Superior temporal gyrus (tissue), 1 donor: ENCODE results near the gene FOXO3.
"Not testable (repeated sequence)": the region's sequence is repeated elsewhere in the genome, so short reads cannot be mapped to it uniquely, and the experiment has no call there.

Source experiments
- DNase-seq: peaks from one replicate; pipeline ENCODE4 v3.0.0-alpha.2; 2016; ENCODE audit errors: extremely low spot score

FOXO3 gene

DNA sequence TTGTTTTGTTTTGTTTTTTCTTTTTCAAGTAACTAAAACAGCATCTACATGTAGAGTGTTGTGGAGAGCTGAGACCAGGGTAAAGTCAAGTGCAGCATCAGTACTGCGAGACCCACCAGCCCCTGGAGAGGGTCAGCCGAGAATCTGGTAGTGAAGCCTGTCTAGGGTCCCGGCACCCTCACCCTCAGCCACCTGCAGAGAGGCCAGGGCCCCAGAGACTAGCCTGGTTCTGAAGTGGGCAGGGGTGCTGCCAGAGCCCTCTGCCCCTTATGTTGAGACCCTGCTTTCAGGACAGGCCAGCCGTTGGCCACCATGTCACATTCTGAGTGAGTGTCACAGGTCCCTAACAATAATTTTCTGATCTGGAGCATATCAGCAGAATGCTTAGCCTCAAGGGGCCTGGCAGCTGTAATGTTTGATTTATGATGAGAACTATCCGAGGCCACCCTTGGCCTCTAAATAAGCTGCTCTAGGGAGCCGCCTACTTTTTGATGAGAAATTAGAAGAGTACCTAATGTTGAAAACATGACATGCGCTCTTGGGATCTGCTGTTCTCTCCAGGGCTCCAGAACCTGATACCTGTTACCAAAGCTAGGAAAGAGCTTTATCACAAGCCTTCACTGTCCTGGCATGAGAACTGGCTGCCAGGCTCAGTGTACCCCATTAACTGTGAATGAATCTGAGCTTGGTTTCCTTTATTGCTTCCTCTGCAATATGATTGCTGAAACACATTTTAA is 121.8 kb downstream of the FOXO3 start:
- DNase-seq = not testable (repeated sequence)

GRCh38 chr6:108683976-108684375 is 123.3 kb downstream of the FOXO3 start:
- not testable (repeated sequence) for DNase-seq

DNA sequence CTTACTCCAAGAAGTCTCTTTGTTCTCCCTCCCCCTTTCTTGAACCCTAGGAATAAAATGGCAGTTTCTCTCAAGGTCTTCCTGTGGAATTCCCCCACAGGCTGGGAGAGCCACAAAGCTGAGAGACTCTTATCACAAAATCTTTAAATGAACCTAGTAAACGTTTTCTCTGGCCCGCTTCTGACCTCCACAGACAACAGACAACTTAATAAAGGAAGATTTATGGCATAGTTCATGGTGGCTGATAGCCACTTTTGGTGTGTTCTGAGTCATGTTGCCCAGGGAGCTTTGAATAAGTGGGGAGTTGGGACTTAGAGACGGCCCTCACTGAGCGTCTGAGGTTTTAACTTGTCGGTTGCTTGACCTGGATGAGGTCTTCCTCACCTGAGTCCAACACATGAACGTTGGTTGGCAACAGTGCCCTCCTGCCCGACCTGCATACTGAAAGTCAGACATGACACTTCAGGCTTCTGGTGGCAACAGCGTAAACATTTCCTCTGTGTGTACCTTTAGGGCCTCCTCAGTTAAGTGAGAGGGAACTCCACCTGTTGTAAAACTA is 124.1 kb downstream of the FOXO3 start:
- no peak for DNase-seq

DNA sequence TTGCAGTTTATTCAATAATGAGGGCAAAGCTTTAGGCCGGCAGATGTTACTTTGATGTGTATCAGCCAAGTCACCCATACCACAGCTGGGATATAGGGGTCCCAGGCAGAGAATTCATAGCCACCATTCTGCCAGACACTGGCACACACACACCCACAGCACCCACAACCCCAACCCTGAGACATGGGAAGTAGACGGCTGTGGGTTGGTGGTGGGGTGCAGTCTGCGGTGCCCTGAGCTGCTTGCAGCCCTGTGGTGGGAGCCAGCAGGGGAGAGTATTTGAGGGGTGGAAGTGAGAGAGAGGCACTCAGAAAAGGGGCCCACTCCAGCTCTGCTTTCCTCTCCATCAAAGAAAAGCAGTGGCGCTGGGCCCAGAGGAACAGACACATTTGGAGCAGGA is 125.3 kb downstream of the FOXO3 start:
- DNase-seq = no peak

DNA sequence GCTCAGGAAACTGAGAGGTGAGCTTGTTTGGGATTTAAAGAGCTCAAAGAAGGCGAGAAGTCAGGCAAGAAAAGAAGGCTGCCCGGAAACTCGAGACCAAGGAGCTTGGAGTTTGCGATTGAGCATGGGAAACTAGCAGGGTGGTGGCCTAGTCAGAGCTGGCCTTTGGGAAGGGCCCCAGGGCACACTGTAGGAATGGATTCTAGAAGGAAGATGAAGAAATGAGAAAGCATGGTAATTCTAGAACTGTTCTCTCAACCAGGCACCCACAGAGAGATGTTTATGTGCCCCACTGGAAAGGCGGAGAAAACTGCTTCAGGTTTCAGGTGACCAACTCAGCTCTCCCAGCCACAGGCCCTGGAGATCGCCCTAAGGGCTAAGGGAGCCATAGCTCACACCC is 126.2 kb downstream of the FOXO3 start:
- DNase-seq = no peak

DNA sequence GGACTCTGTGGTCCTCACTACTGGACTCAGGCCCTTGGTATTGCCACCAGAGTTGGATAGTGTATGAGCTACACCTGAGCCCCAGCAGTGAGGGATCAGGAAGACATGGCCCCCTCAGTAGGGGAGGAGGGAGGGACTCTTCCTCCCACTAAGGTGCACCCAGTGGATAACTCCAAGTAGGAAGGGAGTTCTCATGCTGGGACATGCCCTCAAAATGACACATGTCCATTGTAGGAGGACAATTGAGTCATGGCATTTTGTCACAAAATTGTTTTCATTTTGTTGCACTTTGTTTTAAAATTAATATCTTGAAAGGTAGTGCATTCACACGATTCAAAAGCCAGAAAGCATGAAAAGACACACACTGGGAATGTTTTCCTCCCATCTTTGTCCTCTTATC is 127.2 kb downstream of the FOXO3 start:
- DNase-seq = no peak

- DNase-seq = no peak
Observed at GRCh38 chr6:108689272-108690161, 128.8 kb downstream of the FOXO3 start.

DNA sequence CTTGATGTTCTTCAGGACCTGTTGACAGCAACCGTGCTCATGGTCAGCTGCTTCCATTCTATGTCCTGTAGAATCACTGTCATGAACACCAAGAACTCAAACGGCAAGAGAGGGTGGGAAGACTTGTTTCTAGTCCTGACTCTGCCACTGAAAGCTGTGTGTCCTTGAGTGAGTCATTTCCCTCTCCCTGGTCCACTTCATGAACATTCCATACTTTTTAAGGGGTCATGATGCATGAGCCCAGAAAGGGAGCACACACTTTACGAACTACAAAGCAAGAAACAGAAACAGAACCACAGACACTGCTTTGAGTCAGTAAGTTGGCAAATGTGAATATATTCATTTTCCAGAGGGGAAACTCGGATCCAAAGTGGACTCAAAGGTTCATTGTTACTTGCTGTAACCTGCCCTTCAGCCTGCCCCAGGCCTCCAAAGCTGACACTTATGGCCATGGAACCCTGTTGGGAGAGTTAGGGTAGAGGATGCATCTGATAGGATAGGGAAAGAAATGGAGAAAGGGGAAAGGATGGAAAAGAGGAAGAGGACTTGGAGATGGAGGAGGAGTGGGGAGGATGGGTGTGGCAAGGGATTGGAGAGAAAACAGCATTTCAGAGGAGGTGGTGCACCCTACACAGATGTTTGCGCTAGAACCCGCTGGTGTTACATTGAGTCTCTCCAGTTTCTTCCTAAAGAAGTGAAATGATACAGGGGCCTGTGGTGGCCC is 129.8 kb downstream of the FOXO3 start:
- DNase-seq = no peak

DNA sequence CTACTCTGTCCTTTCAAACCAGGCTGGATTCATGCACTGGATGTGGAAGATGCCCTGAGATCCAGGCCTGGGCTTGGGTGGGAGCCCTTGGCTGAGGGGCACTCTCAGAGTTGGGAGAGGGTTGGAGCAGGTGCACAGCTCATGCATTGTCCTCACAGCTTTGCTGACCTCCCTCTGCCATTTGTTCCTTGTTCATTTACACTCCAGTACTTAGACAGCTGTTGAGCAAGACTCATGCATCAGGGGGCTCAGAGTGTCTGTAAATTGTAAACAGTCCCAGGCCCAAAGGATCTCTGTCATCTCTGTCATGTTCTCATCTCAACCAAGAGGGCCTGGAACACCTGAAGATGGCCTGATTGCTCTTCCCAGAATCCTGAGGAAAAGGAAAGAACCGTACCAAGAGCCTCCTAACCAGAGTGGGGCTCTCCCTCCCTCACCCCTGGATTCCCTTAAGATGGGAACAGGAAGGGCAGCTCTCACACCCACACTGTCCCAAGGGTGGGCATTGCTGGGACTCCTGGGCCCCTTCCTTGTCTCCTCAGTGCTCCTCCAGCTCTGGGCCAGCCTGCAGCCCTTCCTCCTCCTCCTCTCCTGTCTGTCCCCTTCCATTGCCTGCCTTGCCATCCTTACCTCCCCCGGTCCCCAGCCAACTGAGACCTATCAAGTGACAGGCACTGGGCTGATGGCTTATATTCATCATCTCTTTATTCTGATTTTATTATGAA is 132.9 kb downstream of the FOXO3 start:
- DNase-seq = no peak

DNA sequence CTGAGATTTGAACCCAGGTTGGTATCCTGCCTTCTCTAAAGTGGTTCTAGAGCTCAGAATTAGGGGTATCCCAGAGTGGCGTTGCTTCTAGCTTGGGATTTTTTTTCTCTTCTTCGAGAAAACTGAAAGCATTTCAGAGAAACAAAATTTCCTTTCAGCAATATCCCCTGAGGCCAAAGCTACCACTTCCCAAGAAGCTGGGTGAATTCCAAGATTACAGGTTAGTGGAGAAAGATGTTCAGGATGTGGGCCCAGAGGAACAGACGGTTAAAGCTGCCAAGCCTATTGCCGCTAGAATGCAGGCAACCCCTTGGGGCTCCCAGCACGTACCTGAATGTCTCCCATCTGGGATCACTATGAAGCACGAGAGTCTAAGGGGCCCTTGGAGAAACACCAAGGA is 134.1 kb downstream of the FOXO3 start:
- DNase-seq = no peak

DNA sequence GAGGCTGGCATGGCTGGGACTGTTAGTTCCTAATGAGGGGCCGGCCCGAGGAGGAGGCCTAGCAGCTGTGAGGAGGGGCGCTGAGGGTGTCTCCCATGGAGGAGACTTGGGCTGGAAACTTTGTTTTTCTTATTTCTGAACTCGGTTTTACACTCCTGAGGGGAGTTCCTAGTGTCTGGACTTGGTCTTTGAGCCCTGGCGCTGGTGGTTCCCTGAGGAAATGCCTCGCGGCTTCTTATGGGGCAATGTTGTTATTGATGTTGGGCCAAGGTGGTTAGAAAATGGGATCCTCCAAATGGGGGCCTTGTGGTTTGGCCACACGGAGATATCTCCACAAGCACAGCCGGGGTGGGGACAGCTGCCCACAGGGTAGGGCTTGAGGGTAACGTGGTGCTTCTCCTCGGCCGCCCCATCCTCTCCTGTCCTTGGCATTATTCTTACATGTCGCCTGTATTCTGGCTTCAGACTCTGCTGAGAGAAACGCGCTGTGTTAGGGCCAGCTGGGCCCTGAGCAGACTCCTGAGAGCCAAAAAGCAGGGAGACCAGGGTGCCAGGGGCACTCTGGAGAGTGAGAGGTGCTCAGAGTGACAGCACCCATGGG is 136.9 kb downstream of the FOXO3 start:
- no peak for DNase-seq

GRCh38 chr6:108698593-108699289 is 138.0 kb downstream of the FOXO3 start:
- DNase-seq = no peak

DNA sequence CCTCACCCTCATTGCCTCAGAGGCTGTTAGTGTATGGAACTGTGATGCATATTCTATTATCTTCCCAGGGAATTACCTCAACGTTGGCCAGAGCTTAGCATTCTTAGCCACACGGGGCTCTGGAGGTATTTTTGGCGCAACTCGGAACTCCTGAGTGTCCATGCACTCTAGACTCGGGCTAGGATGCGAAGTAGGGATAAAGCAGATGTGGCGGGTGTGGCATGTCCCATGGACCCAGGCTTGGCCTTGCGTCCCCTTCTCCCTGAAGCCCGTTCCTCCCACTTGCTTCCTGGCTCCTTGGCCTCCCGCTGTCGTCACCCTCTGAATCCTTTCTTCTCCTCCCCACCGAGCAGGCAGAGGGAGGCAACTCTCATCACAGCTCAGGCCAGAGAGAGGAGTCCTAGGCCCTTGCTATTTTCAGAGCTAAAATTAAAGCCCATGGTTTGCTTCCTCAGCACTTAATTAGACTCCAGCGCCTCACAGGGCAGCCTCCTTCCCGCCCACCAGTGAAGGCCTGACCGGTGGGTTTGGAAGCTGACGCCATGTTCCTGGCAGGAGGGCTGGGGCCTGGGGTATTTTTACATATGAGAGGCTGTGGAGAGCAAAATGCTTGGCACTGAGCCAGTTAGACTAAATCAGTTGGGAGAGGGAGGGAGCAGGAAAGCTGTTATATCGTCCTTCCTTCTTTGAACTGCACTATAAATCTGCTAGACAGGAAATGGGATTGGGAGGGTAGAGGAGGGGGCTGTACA is 138.7 kb downstream of the FOXO3 start:
- DNase-seq = no peak

DNA sequence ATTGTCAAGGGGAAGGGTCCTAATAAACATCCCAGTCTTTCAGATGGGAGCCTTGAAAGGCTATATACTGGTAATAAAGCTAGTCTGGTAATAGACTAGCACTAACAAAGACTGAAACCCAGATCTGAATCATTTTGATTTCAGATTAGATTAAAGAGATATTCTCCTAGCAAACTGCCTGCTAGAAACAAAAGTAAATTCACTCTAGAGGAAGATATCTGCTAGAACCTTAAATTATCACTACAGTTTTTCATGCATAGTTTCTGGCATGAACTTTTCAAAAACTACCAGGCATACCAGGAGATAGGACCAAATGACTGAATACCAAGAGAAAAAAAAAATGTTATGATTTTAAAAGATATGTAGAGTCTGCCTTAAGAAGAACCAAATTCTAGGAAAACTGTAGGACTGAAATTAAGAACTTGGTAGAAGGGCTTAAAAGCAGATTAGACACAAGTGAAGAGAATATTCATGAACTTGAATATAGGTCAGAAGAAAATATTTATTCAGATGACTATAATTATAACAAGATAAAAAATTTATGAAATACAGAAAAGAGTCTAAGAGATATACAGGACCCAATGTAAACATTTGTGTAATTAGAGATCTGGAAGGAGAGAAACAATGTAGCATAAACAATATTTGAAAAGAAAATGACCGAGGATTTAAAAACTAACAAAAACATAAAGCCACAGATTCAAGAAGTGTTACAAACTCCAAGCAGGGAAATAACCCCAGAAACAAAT is 141.6 kb downstream of the FOXO3 start:
- DNase-seq = no peak

DNA sequence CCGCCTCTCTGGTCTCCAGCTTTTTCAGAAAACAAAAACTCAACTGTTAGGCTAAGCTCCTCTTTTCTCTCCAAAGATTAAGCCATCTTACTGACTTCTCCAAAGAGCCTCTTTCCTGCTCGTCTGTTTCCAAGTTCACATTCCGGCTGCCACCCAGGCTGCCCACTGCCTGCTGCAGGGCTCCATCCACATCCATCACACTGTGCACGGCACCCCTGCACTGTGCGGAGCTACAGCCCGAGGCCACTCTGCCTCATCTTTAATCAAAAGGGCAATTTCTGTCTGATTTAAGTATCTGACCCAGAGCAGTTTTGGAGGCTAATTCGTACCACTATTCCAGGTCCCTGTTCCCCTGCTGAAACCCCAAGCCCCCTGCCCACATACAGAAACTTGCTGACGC is 145.9 kb downstream of the FOXO3 start:
- DNase-seq = no peak

DNA sequence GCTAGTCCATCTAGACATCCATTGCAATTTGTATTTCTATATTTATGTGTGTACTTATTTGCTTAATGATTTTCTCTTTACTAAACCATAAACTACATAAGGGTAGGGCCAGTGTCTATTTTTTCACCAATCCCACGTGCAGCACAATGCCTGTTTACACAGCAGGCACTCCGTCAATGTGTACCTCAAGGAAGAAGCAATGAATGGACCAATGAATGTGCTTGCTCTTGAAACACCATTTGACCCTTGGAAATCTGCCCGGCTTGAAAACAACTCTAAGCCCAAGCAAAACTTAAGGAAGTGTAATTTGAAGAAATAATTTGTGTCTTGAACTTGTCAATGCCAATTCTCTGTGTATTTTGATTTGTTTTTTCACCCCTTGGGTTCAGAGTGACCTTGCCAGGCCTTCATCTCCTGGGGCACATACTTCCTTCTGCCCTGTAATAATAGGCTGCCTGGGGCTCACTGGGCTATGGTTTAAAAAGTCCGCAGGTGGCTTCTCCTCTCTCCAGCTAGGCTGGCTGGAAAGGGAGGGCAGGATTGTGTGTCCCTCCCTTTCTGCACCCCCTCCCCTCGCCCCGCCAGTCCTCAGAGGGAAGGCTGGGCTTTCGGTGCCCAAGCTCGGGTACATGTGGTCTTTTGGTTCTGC is 146.7 kb downstream of the FOXO3 start:
- DNase-seq = no peak

GRCh38 chr6:108710030-108710429 is 149.3 kb downstream of the FOXO3 start:
- DNase-seq = no peak

DNA sequence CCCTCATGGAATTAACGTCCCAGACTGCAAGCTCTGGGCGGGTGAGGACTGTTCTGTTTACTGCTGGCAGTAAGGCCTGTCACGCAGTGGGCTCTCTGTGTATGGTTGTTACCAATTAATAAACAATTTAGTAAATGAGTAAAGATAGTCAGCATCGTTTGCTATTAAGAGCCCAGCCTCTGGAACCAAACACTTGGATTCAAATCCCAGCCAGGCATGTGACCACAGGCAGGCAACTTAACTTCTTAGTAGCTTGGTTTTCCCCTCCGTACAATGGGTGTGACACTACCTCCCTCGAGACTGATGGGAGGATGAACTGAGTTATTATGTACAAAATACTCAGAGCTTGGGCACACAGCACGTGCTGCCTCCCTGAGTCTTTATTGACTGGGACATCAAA is 149.8 kb downstream of the FOXO3 start:
- no peak for DNase-seq
